Hematopoietic multipotent progenitor cell treated with erythropoietin and hydrocortisone succinate and interleukin-3 and kit ligand, for 15 days (in vitro differentiated cells): ENCODE measurements around the gene ZNF519.

ENCODE experiments used
- DNase-seq: peaks from one replicate; pipeline ENCODE4 v3.0.0-alpha.2; 2015; ENCODE audit warnings: low spot score

Gene ZNF519

DNA sequence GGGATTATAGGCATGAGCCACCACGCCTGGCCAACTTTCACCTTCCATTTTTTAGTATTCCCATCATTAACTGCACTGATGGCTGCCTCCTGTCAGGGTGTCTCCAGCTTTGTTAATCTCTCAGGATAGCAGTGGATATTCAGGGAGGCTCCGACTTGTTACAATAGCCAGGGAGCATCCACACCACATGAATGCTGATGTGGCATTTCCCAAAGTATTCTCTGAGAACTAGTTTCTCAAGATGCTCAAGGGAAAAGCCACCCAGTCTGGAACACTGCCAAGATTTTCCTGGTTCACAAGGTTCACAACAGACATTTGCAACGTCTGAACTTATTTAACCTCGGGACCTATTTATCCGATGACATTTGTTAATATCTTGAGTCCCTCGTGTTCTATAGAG is 33.8 kb downstream of the ZNF519 start:
- DNase-seq, result no peak

DNA sequence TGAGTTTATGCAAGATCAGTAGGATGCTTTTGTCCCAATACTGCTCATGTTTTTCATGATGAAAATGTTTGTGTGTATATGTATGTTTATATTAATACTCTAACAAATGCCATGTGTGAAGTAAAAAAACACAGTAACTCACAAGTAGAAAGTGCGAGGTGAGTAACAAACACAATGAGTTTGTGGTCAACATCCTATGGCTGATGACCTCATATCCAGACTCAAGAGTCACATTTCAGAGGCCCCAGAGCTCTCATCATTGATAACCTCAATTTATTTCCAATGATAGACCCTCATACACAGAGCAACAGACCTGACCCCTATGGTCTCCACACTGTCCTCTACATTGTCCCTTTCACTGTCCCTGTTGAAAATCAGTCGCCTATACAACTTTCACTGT is 34.5 kb downstream of the ZNF519 start:
- DNase-seq, result no peak

DNA sequence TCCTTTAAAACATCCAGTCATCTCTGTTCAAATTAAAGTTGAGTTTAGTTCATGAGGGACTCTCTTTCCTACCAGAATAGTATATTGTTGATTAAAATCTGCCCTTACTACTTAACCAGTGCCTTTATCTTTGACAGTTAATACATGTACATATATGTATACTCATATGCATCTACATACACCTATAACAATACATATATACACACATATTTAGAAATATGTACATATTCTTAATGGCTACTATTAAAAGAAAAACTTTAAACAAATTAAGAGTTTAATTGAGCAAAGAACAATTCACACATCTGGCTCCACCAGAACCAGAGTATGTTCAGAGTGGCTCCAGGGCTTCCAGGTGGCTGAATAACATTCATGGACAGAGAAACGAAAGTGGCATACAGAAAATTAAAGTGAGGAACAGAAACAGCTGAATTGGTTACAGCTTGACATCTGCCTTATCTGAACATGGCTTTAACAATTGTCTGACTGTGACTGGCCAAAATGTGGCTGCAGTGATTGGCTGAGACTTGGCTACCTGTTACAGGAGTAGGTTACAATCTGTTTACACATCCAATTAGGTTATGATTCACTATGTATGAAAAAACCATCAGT is 38.8 kb downstream of the ZNF519 start:
- DNase-seq, result no peak

DNA sequence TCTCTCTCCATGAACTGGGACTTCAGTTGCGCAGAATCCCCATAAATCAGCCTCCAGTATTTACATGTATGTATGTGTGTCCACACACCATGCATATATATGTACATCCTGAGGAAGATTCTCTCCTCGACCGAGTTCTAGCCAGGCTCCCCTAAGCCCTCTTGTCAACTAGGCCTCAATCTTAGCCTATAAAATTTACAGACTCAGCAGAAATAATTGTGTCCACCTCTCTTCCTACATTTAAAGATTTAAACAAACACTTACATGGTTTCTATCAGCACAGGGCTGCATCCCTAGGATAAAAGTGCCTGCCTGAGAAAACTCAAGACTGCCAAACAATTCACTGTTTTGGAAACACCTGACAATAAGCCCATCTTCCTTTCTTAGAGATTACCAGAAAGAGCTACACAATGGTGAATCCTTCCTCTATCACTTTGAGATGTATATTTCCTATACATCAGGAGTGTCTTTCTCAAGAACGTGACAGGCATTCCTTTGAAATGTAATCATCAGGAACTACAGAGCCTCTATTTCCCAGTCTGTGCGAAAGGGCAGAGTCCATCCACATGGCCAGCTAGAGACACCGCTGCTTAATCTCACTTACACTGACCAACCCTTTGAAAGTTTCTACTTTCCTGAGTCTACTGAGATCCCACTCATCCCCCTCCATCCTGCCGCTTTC is 39.5 kb downstream of the ZNF519 start:
- DNase-seq, result no peak

DNA sequence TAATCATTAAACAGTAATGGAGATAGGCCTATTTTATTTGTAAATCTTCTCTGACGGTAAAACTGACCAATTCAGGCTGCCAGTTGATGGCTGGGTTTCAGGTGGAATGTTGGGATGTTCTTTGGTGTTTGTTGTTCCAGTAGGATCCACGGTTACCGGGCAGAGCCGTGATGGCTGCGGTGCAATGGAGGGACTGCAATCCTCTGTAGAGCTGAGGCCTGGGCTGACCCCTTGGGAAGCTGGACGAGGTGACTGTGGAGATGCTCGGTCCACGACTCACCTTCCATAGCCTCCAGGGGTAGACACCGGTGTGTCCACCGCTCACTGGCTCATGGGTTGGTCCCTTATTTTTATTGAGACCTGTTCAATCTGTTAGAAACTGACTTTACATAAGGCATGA is 42.5 kb downstream of the ZNF519 start:
- DNase-seq, result no peak

DNA sequence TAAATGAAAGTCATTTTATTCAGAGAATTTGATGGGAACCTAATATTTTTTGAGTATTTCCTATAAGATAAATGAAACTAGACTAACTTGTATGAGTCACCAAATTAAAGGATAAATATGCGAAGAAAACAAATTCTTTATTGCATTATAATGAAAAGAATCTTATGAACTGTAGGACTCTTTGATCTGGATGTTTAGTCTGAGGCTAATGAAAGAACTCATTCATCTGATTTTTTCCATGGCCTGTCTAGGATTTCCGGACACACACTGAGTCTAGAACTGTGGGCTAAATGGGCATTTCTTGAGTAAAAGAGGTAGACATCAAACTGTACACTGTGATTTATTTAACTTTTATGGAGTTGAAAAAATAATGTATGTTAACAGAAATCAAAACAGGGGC is 43.0 kb downstream of the ZNF519 start:
- DNase-seq, result no peak

DNA sequence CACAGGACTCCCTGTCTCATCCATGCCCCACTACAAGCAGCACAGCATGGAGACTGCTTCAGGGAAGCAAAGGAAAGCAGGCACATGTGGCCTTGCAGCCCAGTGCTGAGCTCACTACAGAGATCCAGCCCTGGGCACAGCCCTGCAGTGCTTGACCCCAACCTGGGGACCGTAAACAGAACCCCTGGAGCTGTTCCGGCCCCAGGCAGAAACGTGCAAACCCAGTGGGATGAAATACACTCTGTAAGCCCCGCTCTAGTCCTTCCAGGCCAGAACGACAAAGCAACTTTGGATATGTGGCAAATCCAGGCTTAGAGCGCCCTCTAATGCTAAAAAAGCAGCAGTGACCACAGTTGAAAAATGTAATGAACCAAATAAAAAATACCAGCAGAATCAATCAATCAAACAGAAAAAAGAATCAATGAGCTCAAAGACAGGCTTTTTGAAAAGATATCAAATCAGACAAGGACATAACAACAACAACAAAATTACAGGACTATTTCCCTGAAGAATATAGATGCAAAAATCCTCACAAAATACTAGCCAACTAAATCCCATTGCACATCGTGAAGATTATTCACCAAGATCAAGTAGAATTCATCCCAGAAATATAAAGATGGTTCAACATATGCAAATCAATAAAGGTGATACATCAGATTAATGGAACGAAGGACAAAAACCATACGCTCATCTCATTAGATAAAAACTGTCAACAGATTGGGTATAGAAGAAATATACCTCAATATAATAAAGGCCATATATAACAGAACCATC is 45.6 kb downstream of the ZNF519 start:
- peak; percentile 33 for DNase-seq

DNA sequence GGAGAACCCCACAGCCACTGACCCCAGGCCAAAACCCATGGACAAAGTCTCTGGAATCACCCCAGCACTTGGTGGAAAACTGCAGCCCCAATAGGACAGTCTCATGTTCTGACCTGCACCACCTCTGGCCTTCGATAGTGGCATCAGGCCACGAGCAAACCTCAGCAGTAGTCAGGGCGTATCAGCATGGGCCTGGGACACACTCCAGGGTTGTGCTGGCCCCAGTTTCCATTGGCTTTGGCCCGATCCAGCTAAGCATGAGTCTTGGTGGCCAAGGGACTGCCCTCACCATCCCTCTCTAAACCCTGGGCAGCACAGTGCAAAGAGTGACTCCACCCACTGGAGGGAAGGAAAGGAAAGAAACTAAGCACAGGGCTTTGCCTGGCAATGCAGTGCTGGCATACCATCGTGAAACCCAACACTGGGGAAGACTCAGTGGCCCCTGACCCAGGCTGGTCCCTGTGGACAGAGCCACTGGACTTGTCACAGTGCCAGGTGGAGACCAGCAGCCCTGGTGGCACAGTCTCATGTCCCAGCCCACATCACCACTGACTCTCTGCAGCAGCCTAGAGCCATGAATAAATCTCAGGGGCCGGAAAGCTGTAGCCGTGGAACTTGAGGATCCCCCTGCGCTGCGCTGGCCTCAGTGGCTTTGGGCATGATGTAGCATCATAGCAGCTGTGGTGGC is 46.3 kb downstream of the ZNF519 start:
- no peak for DNase-seq

DNA sequence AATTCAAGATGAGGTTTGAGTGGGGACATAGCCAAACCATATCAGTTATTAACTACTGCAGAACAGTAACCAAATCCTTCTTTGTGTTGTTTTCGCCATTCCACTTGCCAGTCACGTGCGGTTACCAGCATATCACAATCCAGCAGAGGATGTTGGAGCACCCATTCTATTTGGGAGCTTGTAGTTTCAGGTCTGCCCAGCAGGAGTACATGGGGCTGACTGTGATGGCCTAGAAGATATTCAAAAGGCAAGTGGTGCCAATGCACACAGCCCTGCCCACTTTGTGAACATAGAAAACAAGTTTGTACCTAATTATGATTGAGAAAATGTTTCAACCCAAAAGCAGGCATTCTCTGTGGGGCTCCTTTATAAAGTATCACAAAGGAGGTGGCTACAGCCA is 57.0 kb downstream of the ZNF519 start:
- DNase-seq, result no peak

DNA sequence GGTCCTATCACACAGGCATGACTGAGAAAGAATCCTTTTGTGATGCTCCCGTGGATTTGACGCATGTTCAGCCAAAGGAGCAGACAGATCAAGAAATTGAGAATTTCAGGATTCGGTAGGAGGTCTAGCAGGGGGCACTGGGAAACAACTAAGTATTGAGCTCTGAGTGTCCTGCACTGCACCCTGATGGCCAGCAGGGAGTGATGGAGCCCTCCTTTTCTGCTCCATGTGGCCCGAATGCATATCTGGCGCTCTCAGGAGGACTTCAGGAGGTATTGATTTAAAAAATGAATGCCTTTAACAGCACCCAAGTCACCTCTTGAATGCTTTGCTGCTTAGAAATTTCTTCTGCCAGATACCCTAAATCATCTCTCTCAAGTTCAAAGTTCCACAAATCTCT is 58.0 kb downstream of the ZNF519 start:
- DNase-seq, result no peak

DNA sequence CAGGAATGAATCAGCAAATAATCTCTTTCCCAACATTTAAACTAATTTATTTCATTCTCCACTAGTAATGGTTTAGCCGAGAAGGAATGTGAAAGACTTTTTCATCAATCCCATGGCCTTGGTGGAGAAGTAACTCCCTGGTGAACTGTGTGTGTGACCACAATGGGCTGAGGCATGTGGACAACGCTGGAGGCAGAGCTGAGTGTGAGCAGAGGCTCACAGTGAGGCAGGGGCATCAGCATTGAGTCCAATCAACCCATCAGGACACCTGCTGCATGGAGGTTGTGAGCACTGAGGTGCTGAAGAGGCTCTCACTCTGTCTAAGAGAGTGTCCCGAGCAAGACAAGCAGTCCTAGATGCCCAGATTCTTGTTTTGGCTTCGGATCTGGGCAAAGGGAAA is 78.6 kb downstream of the ZNF519 start:
- no peak for DNase-seq
